HepG2 (cell line): ENCODE data around the gene PIM3. TPM values are rescaled to one million over a fixed set of nuclear protein-coding genes. Genes with fewer than 3 reads are reported as not detected.

Experiments used
- ARID4A ChIP-seq: sonication (generic); formaldehyde crosslinking; IDR thresholded peaks from 2 replicates; pipeline ENCODE4 v1.5.0; 2020; ENCODE audit warnings: mild to moderate bottlenecking, missing genetic modification reagents, borderline replicate concordance
- CSRNP1 ChIP-seq: sonication (generic); formaldehyde crosslinking; IDR thresholded peaks from 2 replicates; pipeline ENCODE4 v1.8.1; 2023; ENCODE audit warnings: mild to moderate bottlenecking, missing genetic modification reagents
- FOXO1 ChIP-seq: sonication (generic); formaldehyde crosslinking; IDR thresholded peaks from 2 replicates; pipeline ENCODE4 v1.4.0; 2020; ENCODE audit warnings: missing genetic modification reagents
- HNF4A ChIP-seq: sonication (generic); formaldehyde crosslinking; IDR thresholded peaks from 2 replicates; pipeline ENCODE4 v1.4.0; 2020; ENCODE audit warnings: missing genetic modification reagents
- HOXA3 ChIP-seq: sonication (generic); formaldehyde crosslinking; IDR thresholded peaks from 2 replicates; pipeline ENCODE4 v1.5.0; 2020; ENCODE audit warnings: missing genetic modification reagents
- JUND ChIP-seq: sonication (generic); formaldehyde crosslinking; IDR thresholded peaks from 2 replicates; pipeline ENCODE4 v1.8.0; 2022; ENCODE audit warnings: mild to moderate bottlenecking, missing genetic modification reagents
- KAT8 ChIP-seq: IDR thresholded peaks from 2 replicates; pipeline ENCODE4 v1.6.1; 2016; ENCODE audit warnings: missing genetic modification reagents, missing compliant biosample characterization
- PAX8 ChIP-seq: sonication (generic); formaldehyde crosslinking; IDR thresholded peaks from 2 replicates; pipeline ENCODE4 v1.8.0; 2022; ENCODE audit warnings: mild to moderate bottlenecking, missing genetic modification reagents, borderline replicate concordance
- REPIN1 ChIP-seq: sonication (generic); formaldehyde crosslinking; IDR thresholded peaks from 2 replicates; pipeline ENCODE4 v1.8.0; 2022; ENCODE audit warnings: missing genetic modification reagents, low read depth, mild to moderate bottlenecking, borderline replicate concordance
- ZBTB7B ChIP-seq: sonication (generic); formaldehyde crosslinking; IDR thresholded peaks from 2 replicates; pipeline ENCODE4 v1.4.0; 2020; ENCODE audit warnings: missing genetic modification reagents
- ZNF10 ChIP-seq: sonication (generic); formaldehyde crosslinking; IDR thresholded peaks from 2 replicates; pipeline ENCODE4 v1.4.0; 2020; ENCODE audit warnings: mild to moderate bottlenecking, low read depth, missing genetic modification reagents, borderline replicate concordance
- ZNF589 ChIP-seq: sonication (generic); formaldehyde crosslinking; conservative IDR thresholded peaks from 2 replicates; pipeline ENCODE4 v1.8.0; 2022; ENCODE audit warnings: mild to moderate bottlenecking, moderate library complexity, missing genetic modification reagents
- ZNF720 ChIP-seq: sonication (generic); formaldehyde crosslinking; IDR thresholded peaks from 2 replicates; pipeline ENCODE4 v1.4.0; 2020; ENCODE audit warnings: missing genetic modification reagents
- ZNF747 ChIP-seq: sonication (generic); formaldehyde crosslinking; IDR thresholded peaks from 2 replicates; pipeline ENCODE4 v1.8.1; 2023; ENCODE audit warnings: missing genetic modification reagents, mild to moderate bottlenecking, borderline replicate concordance
- polyA plus RNA-seq, 8 experiments: library from polyadenylated mRNA; depleted of rRNA in 3 of 8; stranded (reverse) in 7 of 8; unstranded in 1 of 8; fragments of >200 nt; fragmentation: Illumina TruSeq in 4 of 8; extraction: Trizol in 4 of 8; gene quantifications; 2 replicates each; pipeline versions ENCODE4 v1.2.1 to v1.2.3, GENCODE V29; 2011 to 2016; ENCODE audit warnings: low read depth in 4 of 8, missing spikeins in 1 of 8, mixed read lengths in 1 of 8; ENCODE audit not compliant: insufficient read depth in 1 of 8
- total RNA-seq, 5 experiments: library from RNA; depleted of rRNA; stranded (reverse); fragments of >200 nt; fragmentation: Illumina TruSeq; extraction: Trizol; gene quantifications; 2 replicates each; pipeline ENCODE4 v1.2.3, GENCODE V29; 2016; ENCODE audit warnings: low read depth in 1 of 5
- TF ChIP-seq, protein P1 (sequence below): sonication (generic); formaldehyde crosslinking; IDR thresholded peaks from 2 replicates; pipeline ENCODE4 v1.4.0; 2020; ENCODE audit warnings: missing genetic modification reagents
- TF ChIP-seq, protein P2 (sequence below), 2 experiments: IDR thresholded peaks; 2 replicates each; pipeline ENCODE4 v1.6.1; 2011 to 2012; ENCODE audit warnings: low read length in 2 of 2, borderline replicate concordance in 1 of 2, low read depth in 1 of 2, mild to moderate bottlenecking in 1 of 2, moderate library complexity in 1 of 2

Gene PIM3
- total and polyA plus RNA-seq, 2 of the 13 experiments (the other 11 are each of a cell fraction or from before 2014, with no cell fraction given) = 21.6 to 31.2 TPM

GRCh38 chr22:49936018-49936972, 24.3 kb upstream of the PIM3 start (continued):
- TF ChIP-seq CSRNP1 (CRISPR knock-in tag) (no peak), ZNF720 (no peak), FOXO1 (CRISPR knock-in tag) (peak; percentile 58; the same call in 1 of the 2 replicates), ZBTB7B (CRISPR knock-in tag) (peak; percentile 68), PAX8 (CRISPR knock-in tag) (no peak), KAT8 (peak; percentile 68), ARID4A (CRISPR knock-in tag) (peak; percentile 57; the same call in 1 of the 2 replicates), HOXA3 (CRISPR knock-in tag) (peak; percentile 83), ZNF747 (CRISPR knock-in tag) (peak; percentile 34; the same call in 1 of the 2 replicates), JUND (CRISPR knock-in tag) (peak; percentile 26; the same call in 1 of the 2 replicates), REPIN1 (CRISPR knock-in tag) (no peak), HNF4A (peak; percentile 46), ZNF589 (CRISPR knock-in tag) (no peak), ZNF10 (CRISPR knock-in tag) (no peak)
- TF ChIP-seq, protein P1, sequence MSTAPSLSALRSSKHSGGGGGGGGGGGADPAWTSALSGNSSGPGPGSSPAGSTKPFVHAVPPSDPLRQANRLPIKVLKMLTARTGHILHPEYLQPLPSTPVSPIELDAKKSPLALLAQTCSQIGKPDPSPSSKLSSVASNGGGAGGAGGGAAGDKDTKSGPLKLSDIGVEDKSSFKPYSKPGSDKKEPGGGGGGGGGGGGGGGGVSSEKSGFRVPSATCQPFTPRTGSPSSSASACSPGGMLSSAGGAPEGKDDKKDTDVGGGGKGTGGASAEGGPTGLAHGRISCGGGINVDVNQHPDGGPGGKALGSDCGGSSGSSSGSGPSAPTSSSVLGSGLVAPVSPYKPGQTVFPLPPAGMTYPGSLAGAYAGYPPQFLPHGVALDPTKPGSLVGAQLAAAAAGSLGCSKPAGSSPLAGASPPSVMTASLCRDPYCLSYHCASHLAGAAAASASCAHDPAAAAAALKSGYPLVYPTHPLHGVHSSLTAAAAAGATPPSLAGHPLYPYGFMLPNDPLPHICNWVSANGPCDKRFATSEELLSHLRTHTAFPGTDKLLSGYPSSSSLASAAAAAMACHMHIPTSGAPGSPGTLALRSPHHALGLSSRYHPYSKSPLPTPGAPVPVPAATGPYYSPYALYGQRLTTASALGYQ (CRISPR knock-in tag) = peak; percentile 85; the same call in 1 of the 2 replicates
- TF ChIP-seq, protein P2, sequence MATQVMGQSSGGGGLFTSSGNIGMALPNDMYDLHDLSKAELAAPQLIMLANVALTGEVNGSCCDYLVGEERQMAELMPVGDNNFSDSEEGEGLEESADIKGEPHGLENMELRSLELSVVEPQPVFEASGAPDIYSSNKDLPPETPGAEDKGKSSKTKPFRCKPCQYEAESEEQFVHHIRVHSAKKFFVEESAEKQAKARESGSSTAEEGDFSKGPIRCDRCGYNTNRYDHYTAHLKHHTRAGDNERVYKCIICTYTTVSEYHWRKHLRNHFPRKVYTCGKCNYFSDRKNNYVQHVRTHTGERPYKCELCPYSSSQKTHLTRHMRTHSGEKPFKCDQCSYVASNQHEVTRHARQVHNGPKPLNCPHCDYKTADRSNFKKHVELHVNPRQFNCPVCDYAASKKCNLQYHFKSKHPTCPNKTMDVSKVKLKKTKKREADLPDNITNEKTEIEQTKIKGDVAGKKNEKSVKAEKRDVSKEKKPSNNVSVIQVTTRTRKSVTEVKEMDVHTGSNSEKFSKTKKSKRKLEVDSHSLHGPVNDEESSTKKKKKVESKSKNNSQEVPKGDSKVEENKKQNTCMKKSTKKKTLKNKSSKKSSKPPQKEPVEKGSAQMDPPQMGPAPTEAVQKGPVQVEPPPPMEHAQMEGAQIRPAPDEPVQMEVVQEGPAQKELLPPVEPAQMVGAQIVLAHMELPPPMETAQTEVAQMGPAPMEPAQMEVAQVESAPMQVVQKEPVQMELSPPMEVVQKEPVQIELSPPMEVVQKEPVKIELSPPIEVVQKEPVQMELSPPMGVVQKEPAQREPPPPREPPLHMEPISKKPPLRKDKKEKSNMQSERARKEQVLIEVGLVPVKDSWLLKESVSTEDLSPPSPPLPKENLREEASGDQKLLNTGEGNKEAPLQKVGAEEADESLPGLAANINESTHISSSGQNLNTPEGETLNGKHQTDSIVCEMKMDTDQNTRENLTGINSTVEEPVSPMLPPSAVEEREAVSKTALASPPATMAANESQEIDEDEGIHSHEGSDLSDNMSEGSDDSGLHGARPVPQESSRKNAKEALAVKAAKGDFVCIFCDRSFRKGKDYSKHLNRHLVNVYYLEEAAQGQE (IDR thresholded peaks at IDR 0.05; ENCODE audit: borderline replicate concordance in 1 of 2, low read depth in 1 of 2, low read length in 2 of 2) = peak in 1 of 2 experiments; percentile 36; a peak in 1 of 4 replicates
